Mesenchymal stem cell (in vitro differentiated cells and primary cell): ENCODE results near the gene PPM1D.
"Not testable (repeated sequence)": the region's sequence is repeated elsewhere in the genome, so short reads cannot be mapped to it uniquely, and the experiment has no call there.

ENCODE experiments used
- DNase-seq: peaks from one replicate; pipeline ENCODE4 v3.0.0-alpha.2; 2013
- H2AFZ ChIP-seq: one replicate; pipeline ENCODE4 v1.6.1; 2013; ENCODE audit warnings: low read depth, mild to moderate bottlenecking, control low read depth, inconsistent platforms, low read length, moderate library complexity
- H2AK5ac ChIP-seq: 2 replicates; pipeline ENCODE4 v1.6.1; 2013; ENCODE audit warnings: low read length, moderate library complexity, mild to moderate bottlenecking, inconsistent platforms; ENCODE audit not compliant: severe bottlenecking
- H2BK120ac ChIP-seq: one replicate; pipeline ENCODE4 v1.6.1; 2013; ENCODE audit warnings: low read depth, mild to moderate bottlenecking, inconsistent platforms, low read length, moderate library complexity
- H2BK12ac ChIP-seq, 2 experiments: one replicate each; pipeline ENCODE4 v1.6.1; 2013; ENCODE audit warnings: inconsistent platforms in 2 of 2, low read length in 2 of 2, mild to moderate bottlenecking in 2 of 2, moderate library complexity in 2 of 2, control low read depth in 1 of 2
- H2BK15ac ChIP-seq: one replicate; pipeline ENCODE4 v1.6.1; 2013; ENCODE audit warnings: mild to moderate bottlenecking, low read depth, inconsistent platforms; ENCODE audit not compliant: poor library complexity, severe bottlenecking
- H2BK5ac ChIP-seq: 2 replicates; pipeline ENCODE4 v1.6.1; 2013; ENCODE audit warnings: low read depth, mild to moderate bottlenecking, low read length, control low read depth, inconsistent platforms; ENCODE audit not compliant: poor library complexity, severe bottlenecking
- H3K14ac ChIP-seq, 2 experiments: one replicate each; pipeline ENCODE4 v1.6.1; 2013; ENCODE audit warnings: inconsistent platforms in 2 of 2, low read length in 2 of 2, control low read depth in 1 of 2, mild to moderate bottlenecking in 1 of 2, moderate library complexity in 1 of 2
- H3K18ac ChIP-seq, 2 experiments: one replicate each; pipeline ENCODE4 v1.6.1; 2013; ENCODE audit warnings: inconsistent platforms in 2 of 2, low read length in 2 of 2, control low read depth in 1 of 2, low read depth in 1 of 2, mild to moderate bottlenecking in 1 of 2
- H3K23ac ChIP-seq, 2 experiments: one replicate each; pipeline ENCODE4 v1.6.1; 2013; ENCODE audit warnings: inconsistent platforms in 2 of 2, low read length in 2 of 2, mild to moderate bottlenecking in 2 of 2, moderate library complexity in 2 of 2, control low read depth in 1 of 2
- H3K27ac ChIP-seq: 2 replicates; pipeline ENCODE4 v1.5.1; 2013; ENCODE audit warnings: mild to moderate bottlenecking, moderate library complexity, low read length, control low read depth, inconsistent platforms; ENCODE audit not compliant: poor library complexity, severe bottlenecking
- H3K27me3 ChIP-seq, 2 experiments: 2 replicates each; pipeline versions ENCODE4 v1.6.1 to v1.7.0; 2013; ENCODE audit warnings: low read length in 2 of 2, mild to moderate bottlenecking in 2 of 2, moderate library complexity in 2 of 2, control low read depth in 1 of 2, inconsistent platforms in 1 of 2; ENCODE audit not compliant: control insufficient read depth in 1 of 2, insufficient read depth in 1 of 2
- H3K36me3 ChIP-seq, 2 experiments: 2 replicates each; pipeline versions ENCODE4 v1.6.1 to v1.7.0; 2013; ENCODE audit warnings: low read length in 2 of 2, control low read depth in 1 of 2, inconsistent platforms in 1 of 2, low read depth in 1 of 2, mild to moderate bottlenecking in 1 of 2; ENCODE audit not compliant: insufficient read depth in 2 of 2, control insufficient read depth in 1 of 2
- H3K4ac ChIP-seq, 2 experiments: one replicate each; pipeline ENCODE4 v1.6.1; 2013; ENCODE audit warnings: inconsistent platforms in 2 of 2, low read length in 2 of 2, mild to moderate bottlenecking in 2 of 2, moderate library complexity in 2 of 2, control low read depth in 1 of 2, low read depth in 1 of 2
- H3K4me1 ChIP-seq: 2 replicates; pipeline ENCODE4 v1.6.1; 2013; ENCODE audit warnings: low read depth, low read length, control low read depth; ENCODE audit not compliant: control insufficient read depth, insufficient read depth
- H3K4me2 ChIP-seq: 2 replicates; pipeline ENCODE4 v1.6.1; 2013; ENCODE audit warnings: low read length, mild to moderate bottlenecking, inconsistent platforms; ENCODE audit not compliant: poor library complexity, severe bottlenecking
- H3K4me3 ChIP-seq, 2 experiments: 2 replicates each; pipeline versions ENCODE4 v1.5.1 to v1.7.0; 2013; ENCODE audit warnings: low read length in 2 of 2, mild to moderate bottlenecking in 2 of 2, control low read depth in 1 of 2, low read depth in 1 of 2; ENCODE audit not compliant: insufficient read depth in 1 of 2
- H3K79me1 ChIP-seq: replicated peaks from 2 replicates; pipeline ENCODE4 v1.6.1; 2013; ENCODE audit warnings: mild to moderate bottlenecking, control low read depth, low read length, inconsistent platforms; ENCODE audit not compliant: poor library complexity, severe bottlenecking
- H3K9ac ChIP-seq: 2 replicates; pipeline ENCODE4 v1.7.0; 2013; ENCODE audit warnings: mild to moderate bottlenecking, low read length, moderate library complexity
- H3K9me3 ChIP-seq: 2 replicates; pipeline ENCODE4 v1.7.0; 2013; ENCODE audit warnings: mild to moderate bottlenecking, low read length; ENCODE audit not compliant: control insufficient read depth
- H4K8ac ChIP-seq: one replicate; pipeline ENCODE4 v1.6.1; 2013; ENCODE audit warnings: inconsistent platforms, mild to moderate bottlenecking, low read length, moderate library complexity
- H4K91ac ChIP-seq: one replicate; pipeline ENCODE4 v1.6.1; 2013; ENCODE audit warnings: mild to moderate bottlenecking, low read length, inconsistent platforms
- WGBS: methylation state at CpG from one replicate; pipeline ENCODE4 v1.1.7; 2013; ENCODE audit warnings: mixed read lengths; 5-methylcytosine and 5-hydroxymethylcytosine counted together

The PPM1D gene

DNA sequence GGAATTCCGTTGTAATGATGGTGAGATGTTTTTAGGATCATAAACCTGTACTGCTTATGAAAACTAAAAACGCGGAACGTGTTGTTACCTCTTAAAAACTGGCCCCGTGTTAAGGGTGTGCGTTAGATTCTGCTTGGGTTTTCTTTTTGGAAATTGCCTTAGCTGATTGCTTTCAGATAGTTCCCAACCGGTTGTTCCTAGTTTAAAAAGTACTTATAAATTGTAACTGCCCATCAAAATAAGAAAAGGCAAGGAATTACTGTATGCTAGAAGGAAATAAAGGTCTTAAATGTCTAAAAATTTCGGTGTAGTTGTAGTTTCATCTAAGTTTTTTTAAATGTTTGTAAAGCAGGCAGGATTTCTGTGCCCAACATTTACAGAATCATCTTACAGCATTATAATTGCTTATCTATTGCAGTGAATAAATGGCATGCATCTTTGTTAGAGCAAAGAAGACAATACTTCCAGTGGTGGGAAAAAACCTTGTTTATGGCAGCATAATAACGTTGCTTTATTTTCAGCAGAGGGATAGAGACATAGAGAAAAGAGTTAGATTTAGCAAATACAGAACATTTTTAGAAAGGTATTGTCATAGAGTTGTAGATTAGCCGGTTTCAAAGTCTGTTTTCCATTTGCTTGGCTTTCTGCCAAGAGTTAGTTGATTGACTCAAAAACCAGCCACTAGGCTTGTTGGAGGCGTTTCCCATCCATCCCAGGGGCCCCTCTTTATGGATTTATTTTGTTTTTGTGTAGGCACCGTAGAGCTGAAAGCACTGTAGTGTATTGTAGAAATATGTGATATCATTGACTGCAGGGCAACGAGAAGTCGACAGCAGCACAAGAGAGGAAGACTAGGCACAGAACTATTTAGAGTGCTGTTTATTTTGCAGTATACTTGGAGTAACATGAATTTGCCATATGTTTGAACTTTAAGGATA lies 1.7 kb downstream of the PPM1D start:
- no peaks in the 10 kb centered on the region for H3K79me1 ChIP-seq
- H2BK120ac ChIP-seq, result no peak overlapping the region
- H3K27me3 ChIP-seq, result no peaks in the 10 kb centered on the region
- no peak overlapping the region for H3K18ac ChIP-seq
- H3K9ac ChIP-seq, result peak overlapping the region; percentile 94
- DNase-seq, result peak; percentile 85
- H3K23ac ChIP-seq, result no peak overlapping the region
- H3K14ac ChIP-seq, result no peak overlapping the region
- H4K8ac ChIP-seq, result no peak overlapping the region
- H3K9me3 ChIP-seq, result no peaks in the 10 kb centered on the region
- H2BK12ac ChIP-seq, result no peak overlapping the region
- H2AK5ac ChIP-seq, result no peak overlapping the region
- under 1% methylated on average over 12 of the region's 14 CpGs for WGBS
- H3K36me3 ChIP-seq, result no peaks in the 10 kb centered on the region
- peak overlapping the region; percentile 69 for H3K4me2 ChIP-seq
- H4K91ac ChIP-seq, result no peak overlapping the region
- H2AFZ ChIP-seq, result no peak overlapping the region
- H3K27ac ChIP-seq, result peak overlapping the region; percentile 69
- H3K4me1 ChIP-seq, result peaks cover 10% of the 10 kb centered on the region
- no peak overlapping the region for H2BK15ac ChIP-seq
- peak overlapping the region; percentile 98 to 99 for H3K4me3 ChIP-seq
- H2BK5ac ChIP-seq, result no peak overlapping the region
- H3K4ac ChIP-seq, result no peak overlapping the region

DNA sequence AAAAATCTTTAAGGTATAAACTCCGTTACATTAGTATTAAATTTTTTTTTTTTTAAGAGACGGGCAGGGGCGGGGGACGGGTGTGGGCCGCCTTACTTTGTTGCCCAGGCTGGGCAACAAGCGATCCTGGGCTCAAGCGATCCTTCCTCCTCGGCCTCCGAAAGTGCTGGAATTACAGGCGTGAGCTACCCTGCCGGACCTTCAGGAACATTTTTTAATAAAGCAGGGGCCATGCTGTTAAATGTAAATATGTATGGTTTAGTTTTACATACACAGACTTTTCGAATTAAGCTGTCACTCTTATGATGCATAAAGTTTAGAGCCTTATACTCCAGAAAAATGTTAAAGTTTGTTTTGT lies 2.4 kb downstream of the PPM1D start:
- H2AFZ ChIP-seq, result no peak overlapping the region
- WGBS, result 16% methylated on average over 8 of the region's 12 CpGs
- H3K36me3 ChIP-seq, result no peaks in the 10 kb centered on the region

GRCh38 chr17:60602871-60603270 lies 2.9 kb downstream of the PPM1D start:
- DNase-seq, result no peak
- Histone ChIP-seq H2BK5ac (no peak overlapping the region), H2BK15ac (no peak overlapping the region), H2AK5ac (no peak overlapping the region), H2AFZ (no peak overlapping the region), H3K27me3 (no peaks in the 10 kb centered on the region), H2BK120ac (no peak overlapping the region), H3K79me1 (no peaks in the 10 kb centered on the region), H4K8ac (no peak overlapping the region), H3K36me3 (no peaks in the 10 kb centered on the region), H3K27ac (no peak overlapping the region), H3K4me3 (peak overlapping the region in 1 of 2 experiments; percentile 98), H3K9ac (peak overlapping the region; percentile 94), H2BK12ac (no peak overlapping the region), H3K14ac (no peak overlapping the region), H3K4me1 (peaks cover 10% of the 10 kb centered on the region), H3K9me3 (no peaks in the 10 kb centered on the region), H3K23ac (no peak overlapping the region), H4K91ac (no peak overlapping the region), H3K4me2 (peak overlapping the region; percentile 67), H3K4ac (no peak overlapping the region), H3K18ac (no peak overlapping the region)
- 4% methylated on average over 1 of the region's 1 CpG for WGBS

More for the DNA sequence above, 2.4 kb downstream of the PPM1D start:
- no peak overlapping the region for H3K14ac ChIP-seq
- H2BK15ac ChIP-seq, result no peak overlapping the region
- H3K27ac ChIP-seq, result no peak overlapping the region
- no peak overlapping the region for H2BK5ac ChIP-seq
- H3K23ac ChIP-seq, result no peak overlapping the region
- H3K79me1 ChIP-seq, result no peaks in the 10 kb centered on the region
- no peak overlapping the region for H2BK12ac ChIP-seq
- no peak overlapping the region for H3K18ac ChIP-seq
- peak overlapping the region; percentile 69 for H3K4me2 ChIP-seq
- no peak overlapping the region for H4K91ac ChIP-seq
- no peaks in the 10 kb centered on the region for H3K27me3 ChIP-seq
- peaks cover 10% of the 10 kb centered on the region for H3K4me1 ChIP-seq
- no peak overlapping the region for H2BK120ac ChIP-seq
- no peaks in the 10 kb centered on the region for H3K9me3 ChIP-seq
- H4K8ac ChIP-seq, result no peak overlapping the region
- H3K9ac ChIP-seq, result peak overlapping the region; percentile 94
- peak overlapping the region; percentile 59 to 98 for H3K4me3 ChIP-seq
- no peak overlapping the region for H2AK5ac ChIP-seq
- DNase-seq, result peak; percentile 48
- no peak overlapping the region for H3K4ac ChIP-seq

- peaks cover 10% of the 10 kb centered on the region for H3K4me1 ChIP-seq
- H3K27ac ChIP-seq, H3K9ac ChIP-seq, H3K36me3 ChIP-seq, H3K79me1 ChIP-seq, H3K27me3 ChIP-seq, H2AFZ ChIP-seq, H2BK15ac ChIP-seq, H2BK5ac ChIP-seq, H4K91ac ChIP-seq, H4K8ac ChIP-seq, H2BK120ac ChIP-seq, H3K14ac ChIP-seq, H3K4ac ChIP-seq, DNase-seq, H3K9me3 ChIP-seq, H3K4me2 ChIP-seq, H2AK5ac ChIP-seq, H2BK12ac ChIP-seq, H3K18ac ChIP-seq, H3K23ac ChIP-seq: not testable (repeated sequence)
- 99% methylated on average over 9 of the region's 10 CpGs for WGBS
- H3K4me3 ChIP-seq, result peak overlapping the region in 1 of 2 experiments; percentile 98
These were observed 3.5 kb downstream of the PPM1D start for GRCh38 chr17:60603477-60603876.
